Astrocyte of the spinal cord (primary cell): ENCODE data around the gene SFXN5.

Experiments used
- DNase-seq: peaks from one replicate; pipeline ENCODE4 v3.0.0; 2011; ENCODE audit warnings: low read depth, low spot score
- H3K4me3 ChIP-seq: 2 replicates; pipeline ENCODE4 v1.5.1; 2011; ENCODE audit warnings: low read depth, mild to moderate bottlenecking, low read length, moderate library complexity
- in situ Hi-C: cut with HindIII; loops from 2 replicates; pipeline ENCODE4 v1.10.0; 2017; ENCODE audit warnings: low sequenced_read_pairs
- TF ChIP-seq, protein P1 (sequence below): IDR thresholded peaks from 2 replicates; pipeline ENCODE4 v1.5.1; 2012; ENCODE audit warnings: low read depth, mild to moderate bottlenecking, low read length, inconsistent platforms

Gene SFXN5

DNA sequence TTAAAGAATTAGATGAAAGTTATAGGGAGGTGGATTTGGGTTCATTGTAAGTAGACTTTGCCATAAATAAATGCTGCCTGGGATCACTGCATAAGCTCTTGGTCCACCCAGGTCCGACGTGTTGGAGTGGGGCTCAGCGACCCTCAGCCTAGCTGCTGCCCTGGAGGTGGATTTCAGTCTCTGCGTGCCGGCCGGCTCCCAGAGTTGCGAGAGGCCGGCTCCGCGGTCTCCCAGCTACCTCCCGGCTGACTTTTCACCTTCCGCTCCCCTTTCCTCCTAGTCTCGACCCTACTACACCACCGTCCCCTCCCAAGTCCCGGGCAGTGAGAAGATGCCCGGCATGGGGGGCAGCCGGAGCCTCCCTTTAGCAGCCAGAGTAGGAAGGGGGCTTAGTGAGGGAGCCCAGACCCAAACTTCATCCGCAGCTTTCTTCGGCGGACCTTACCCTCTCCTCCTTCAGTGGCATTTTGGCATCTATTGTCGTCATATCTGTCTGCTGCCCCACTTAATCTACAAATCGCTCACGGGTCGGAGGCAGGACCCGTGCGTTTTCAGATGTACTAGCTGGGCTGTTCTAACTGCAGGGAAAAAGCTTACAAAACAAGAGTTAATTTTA lies 146.1 kb downstream of the SFXN5 start:
- no peak for DNase-seq
- in situ Hi-C loops = no loop called here

DNA sequence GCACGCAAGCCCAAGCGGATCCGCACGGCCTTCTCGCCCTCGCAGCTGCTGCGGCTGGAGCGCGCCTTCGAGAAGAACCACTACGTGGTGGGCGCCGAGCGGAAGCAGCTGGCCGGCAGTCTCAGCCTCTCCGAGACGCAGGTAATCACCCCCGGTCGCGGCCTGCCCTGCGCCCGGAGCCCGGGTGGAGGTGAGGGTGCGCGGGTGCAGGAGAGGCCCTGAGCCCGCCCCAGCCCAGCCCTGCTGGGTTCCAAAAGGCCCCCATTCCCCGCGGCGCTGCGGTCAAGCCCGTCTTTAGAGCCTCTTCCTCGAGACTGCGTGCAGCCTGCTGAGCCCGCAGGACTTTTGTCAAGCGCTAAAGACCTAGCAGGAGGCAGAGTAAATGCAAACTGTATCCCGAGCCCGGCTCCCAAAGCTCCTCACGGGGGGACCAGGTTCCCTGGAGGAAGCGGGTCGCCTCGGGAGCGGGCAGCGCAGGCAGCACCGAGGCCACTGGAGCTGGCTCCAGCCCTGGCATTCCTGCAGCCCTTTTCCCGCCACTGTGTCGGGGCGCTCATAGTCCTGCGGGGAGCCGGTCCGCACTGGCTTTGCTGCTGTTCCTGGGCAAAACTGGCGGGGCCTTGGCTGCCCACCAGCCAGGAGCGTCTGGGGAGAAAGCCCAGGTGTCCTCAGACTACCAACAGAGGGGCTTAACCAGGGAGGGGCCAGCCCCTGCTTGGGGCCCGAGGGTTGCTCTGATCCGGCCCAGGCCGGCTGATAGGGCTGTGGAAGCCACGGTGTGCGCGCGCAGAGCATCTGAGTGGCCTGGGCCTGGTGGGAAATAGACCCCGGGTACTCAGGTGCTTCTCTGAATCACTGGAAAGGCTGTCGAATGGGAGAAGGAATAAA lies 146.9 kb downstream of the SFXN5 start:
- no peak for DNase-seq
- TF ChIP-seq, protein P1, sequence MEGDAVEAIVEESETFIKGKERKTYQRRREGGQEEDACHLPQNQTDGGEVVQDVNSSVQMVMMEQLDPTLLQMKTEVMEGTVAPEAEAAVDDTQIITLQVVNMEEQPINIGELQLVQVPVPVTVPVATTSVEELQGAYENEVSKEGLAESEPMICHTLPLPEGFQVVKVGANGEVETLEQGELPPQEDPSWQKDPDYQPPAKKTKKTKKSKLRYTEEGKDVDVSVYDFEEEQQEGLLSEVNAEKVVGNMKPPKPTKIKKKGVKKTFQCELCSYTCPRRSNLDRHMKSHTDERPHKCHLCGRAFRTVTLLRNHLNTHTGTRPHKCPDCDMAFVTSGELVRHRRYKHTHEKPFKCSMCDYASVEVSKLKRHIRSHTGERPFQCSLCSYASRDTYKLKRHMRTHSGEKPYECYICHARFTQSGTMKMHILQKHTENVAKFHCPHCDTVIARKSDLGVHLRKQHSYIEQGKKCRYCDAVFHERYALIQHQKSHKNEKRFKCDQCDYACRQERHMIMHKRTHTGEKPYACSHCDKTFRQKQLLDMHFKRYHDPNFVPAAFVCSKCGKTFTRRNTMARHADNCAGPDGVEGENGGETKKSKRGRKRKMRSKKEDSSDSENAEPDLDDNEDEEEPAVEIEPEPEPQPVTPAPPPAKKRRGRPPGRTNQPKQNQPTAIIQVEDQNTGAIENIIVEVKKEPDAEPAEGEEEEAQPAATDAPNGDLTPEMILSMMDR = no peak
- no peak overlapping the region for H3K4me3 ChIP-seq
- in situ Hi-C loops = no loop called here

More for the DNA sequence above, 146.1 kb downstream of the SFXN5 start:
- no peak overlapping the region for H3K4me3 ChIP-seq
- TF ChIP-seq, protein P1 = no peak

DNA sequence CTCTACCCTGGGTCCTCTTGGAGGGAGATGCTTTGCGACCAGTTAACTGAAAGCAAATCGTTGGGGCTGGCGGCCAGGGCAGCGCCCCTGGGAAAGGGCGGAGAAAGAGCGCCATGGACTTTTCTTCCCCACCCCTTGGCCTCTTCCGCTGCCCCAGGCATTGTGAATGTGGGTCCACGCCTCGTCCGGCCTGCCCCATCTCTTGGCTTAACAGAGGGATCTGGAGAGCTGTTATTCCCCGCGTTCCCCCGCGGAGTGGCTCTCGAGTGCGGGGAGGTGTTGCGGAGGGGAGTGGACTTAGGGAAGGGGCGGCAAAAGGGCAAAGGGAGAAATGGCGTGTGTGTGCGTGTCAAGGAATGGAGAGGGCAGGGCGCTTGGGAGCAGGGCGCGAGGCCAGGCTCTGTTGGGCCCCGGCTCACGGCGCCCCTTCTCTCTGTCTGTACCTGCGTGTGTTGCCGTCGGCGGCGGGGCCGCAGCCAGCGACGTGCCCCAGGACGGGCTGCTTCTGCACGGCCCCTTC lies 147.6 kb downstream of the SFXN5 start:
- TF ChIP-seq, protein P1 = no peak
- DNase-seq = no peak
- no peak overlapping the region for H3K4me3 ChIP-seq
- in situ Hi-C loops = no loop called here

DNA sequence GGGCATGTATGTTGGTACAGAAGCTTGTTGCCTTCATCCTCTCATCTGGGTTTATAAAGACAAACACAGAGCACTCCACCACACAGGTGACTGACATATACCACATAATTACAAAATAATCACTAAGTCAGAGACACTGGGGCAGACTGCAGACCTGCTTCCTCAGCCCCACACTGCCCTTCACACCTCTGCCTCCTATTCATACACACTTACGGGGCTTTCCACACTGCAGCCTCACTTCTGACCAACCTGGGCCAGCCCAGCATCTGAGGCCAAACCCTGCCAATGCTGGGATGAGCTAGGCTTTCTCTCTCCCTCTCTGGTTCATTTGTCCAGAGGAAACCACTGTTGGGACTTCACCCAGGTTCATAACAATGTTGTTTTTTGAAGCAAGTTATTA lies 149.7 kb downstream of the SFXN5 start:
- TF ChIP-seq, protein P1 = no peak
- H3K4me3 ChIP-seq = no peak overlapping the region
- in situ Hi-C loops = no loop called here
- DNase-seq = no peak

DNA sequence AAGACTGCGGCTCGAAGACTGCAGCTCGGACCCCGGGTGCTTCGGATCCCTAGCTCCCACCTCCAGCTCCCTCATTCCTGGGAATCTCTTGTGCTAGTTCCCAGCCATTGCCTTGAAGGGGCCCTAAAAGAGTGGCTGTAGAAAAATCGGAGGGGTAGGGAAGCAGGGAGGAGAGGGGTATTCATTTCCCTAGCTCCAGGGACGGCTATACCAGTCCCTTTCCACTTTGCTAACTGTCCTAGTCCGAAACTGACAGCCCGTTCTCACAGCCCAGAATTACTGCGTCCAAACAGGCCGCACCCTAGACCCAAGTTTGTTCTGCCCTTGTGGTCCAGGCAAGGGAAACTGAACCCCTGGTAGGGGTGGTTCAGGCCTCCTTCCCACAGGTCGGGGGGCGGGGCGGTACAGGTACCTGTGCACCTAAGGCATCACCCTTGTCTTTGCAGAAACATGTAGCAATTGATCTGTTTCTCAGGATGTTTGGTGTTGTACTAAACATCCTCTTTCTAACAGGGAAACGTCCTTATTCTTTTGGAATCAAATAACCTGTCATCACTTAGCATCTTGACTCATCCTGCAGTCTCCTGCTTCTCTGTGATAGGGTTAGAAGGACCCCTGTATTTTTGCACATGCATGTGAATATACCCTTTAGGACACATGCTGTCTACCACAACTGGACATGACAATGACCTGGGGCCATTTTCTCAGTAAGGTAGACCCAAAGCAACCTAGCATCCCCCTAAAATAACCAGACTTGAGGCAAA lies 150.2 kb downstream of the SFXN5 start:
- in situ Hi-C loops = no loop called here
- TF ChIP-seq, protein P1 = no peak
- no peak for DNase-seq
- H3K4me3 ChIP-seq = no peak overlapping the region

DNA sequence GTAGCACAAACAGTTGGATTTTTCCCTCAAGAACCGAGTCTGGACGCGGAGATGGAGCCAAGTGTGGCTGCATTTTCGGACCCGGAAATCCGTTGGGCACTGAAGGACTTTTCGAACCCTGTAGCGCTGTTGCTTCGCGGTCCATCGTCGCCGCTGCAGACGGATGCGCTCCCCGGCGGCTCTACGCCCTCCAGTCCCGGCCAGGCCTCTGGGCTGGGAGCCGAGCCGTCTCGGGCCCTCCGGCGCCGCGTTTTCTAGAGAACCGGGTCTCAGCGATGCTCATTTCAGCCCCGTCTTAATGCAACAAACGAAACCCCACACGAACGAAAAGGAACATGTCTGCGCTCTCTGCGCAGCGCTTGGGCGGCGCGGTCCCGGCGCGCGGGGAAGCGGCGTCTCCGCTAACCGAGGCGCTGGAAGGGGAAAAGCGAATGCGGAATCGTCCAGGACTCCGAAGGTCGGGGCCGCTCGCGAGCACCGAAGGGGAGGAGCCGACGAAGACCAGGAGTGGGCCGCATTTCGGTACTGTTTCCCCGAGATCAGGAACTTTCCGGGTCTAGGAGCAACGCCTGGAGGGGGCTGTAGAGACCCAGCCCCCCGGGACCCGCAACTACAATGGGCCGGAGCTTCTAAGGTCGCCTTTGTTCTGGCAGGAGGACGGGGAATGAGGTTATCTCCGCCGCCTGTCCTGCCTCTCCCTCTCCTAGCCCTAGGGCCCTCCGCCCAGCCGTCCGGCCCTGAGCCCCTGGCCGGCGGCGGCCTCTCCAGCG lies 151.0 kb downstream of the SFXN5 start:
- no peak overlapping the region for H3K4me3 ChIP-seq
- TF ChIP-seq, protein P1 = no peak
- in situ Hi-C loops = no loop called here
- DNase-seq = peak; percentile 31
